ENCODE results near the gene PPP2R1A.

DNA sequence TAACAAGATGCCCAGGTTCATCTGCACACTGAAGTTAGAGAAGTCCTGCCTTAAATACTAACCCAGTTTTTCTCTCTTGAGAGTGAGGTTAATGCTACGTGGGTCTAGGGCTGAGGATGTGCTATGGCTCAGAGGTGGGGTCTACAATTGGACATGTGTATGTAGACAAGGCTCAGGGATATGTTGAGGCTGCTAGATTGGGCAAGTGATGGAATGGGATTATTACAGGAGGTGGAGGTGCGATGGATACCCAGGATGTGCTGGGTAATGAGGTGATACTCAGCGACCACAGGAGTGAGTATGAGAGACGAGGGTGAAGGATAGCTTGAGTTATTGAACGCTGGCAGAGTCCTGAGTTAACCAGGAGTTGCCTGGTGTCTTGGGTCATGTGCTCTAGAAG is 38.1 kb downstream of the PPP2R1A start:
- TF ChIP-seq POLR2AphosphoS5 (IDR thresholded peaks at IDR 0.05; ENCODE audit: borderline replicate concordance, low read depth, low read length) (no peak; the same call in 1 of the 2 replicates), EZH2 (IDR thresholded peaks at IDR 0.05) (no peak), FOXP2 (optimal IDR thresholded peaks at IDR 0.05; ENCODE audit: control extremely low read depth, extremely low read length, insufficient read depth) (no peak)
